ENCODE measurements around the gene CLDND2. TPM values are rescaled to one million over a fixed set of nuclear protein-coding genes. Genes with fewer than 3 reads are reported as not detected.
"Not testable (repeated sequence)": the region's sequence is repeated elsewhere in the genome, so short reads cannot be mapped to it uniquely, and the experiment has no call there.

CLDND2 gene
- total and polyA plus RNA-seq, 2 of the 8 experiments (the other 6 are each of a cell fraction or from before 2014, with no cell fraction given) = 0.21 to 0.56 TPM

DNA sequence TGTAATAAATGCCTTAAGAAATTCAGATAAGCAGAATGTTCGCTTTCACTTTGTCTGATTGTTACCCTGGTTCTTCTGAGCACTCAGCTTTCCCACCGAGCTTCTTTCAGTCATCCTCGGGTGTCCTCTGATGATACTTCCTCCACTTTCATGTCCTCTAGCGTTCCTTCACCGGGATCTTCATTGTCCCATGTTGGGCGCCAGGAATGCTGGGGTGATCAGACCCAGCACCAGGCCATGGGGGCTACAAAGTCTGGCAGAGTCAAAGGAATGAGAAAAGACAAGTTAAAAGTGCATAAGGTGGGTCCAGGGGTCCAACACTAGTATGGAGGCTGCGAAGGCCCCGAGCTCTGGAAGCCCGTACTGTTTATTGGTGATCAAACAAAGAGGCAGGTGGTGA lies 33.3 kb upstream of the CLDND2 start (continued):
- TF ChIP-seq, protein P1, sequence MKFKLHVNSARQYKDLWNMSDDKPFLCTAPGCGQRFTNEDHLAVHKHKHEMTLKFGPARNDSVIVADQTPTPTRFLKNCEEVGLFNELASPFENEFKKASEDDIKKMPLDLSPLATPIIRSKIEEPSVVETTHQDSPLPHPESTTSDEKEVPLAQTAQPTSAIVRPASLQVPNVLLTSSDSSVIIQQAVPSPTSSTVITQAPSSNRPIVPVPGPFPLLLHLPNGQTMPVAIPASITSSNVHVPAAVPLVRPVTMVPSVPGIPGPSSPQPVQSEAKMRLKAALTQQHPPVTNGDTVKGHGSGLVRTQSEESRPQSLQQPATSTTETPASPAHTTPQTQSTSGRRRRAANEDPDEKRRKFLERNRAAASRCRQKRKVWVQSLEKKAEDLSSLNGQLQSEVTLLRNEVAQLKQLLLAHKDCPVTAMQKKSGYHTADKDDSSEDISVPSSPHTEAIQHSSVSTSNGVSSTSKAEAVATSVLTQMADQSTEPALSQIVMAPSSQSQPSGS (IDR thresholded peaks at IDR 0.05; ENCODE audit: low read length) = no peak
- TF ChIP-seq POU5F1 (IDR thresholded peaks at IDR 0.05; ENCODE audit: low read depth, low read length) = no peak
- no peak for TF ChIP-seq POLR2A (IDR thresholded peaks at IDR 0.05; ENCODE audit: control extremely low read depth in 1 of 2, low read depth in 2 of 2, low read length in 2 of 2)
- no peak for TF ChIP-seq TBP (IDR thresholded peaks at IDR 0.05; ENCODE audit: low read depth, low read length)
- no peak for TF ChIP-seq CREB1 (IDR thresholded peaks at IDR 0.05)
- no peak for TF ChIP-seq TEAD4 (IDR thresholded peaks at IDR 0.05; ENCODE audit: low read depth, low read length)

DNA sequence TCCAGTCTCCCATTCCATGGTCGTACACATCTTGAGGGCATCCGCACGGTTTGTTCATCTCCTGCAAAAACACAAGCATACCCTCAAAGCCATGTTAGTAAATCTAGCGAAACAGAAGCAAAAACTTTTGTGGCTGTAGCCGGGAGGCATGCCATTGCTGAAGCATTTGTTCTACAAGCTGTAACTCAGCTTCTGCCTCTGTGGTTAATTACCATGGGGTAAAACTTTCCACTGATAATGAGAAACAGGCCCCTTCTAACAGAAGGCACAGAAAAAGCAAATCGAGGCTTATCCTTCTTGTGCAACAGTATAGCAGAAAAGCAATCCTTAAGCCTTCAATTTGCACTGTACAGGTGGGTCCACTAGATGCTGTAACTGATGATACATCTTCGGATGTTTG lies 31.1 kb upstream of the CLDND2 start:
- H3K4me3 ChIP-seq (ENCODE audit: extremely low read depth in 1 of 4, insufficient read depth in 2 of 4, low read depth in 3 of 4, low read length in 4 of 4); H2BK20ac ChIP-seq (ENCODE audit: low read length); DNase-seq (ENCODE audit: low read depth in 1 of 2, low spot score in 2 of 2); H3K79me2 ChIP-seq (ENCODE audit: control insufficient read depth in 1 of 2, insufficient read depth in 2 of 2, low read length in 2 of 2); H3K18ac ChIP-seq (ENCODE audit: extremely low read depth, low read length); H3K36me3 ChIP-seq (ENCODE audit: control insufficient read depth in 2 of 4, insufficient read depth in 4 of 4, low read length in 3 of 4); H2BK120ac ChIP-seq (replicated peaks; ENCODE audit: low read depth, low read length); H3K4ac ChIP-seq (replicated peaks; ENCODE audit: insufficient read length, low read depth, low read length); H3K4me1 ChIP-seq (replicated peaks in 1 of 4; ENCODE audit: control insufficient read depth in 3 of 4, insufficient read depth in 4 of 4, low read length in 3 of 4); H3K14ac ChIP-seq (ENCODE audit: insufficient read length); H3K27me3 ChIP-seq (replicated peaks in 1 of 4; ENCODE audit: control insufficient read depth in 3 of 4, extremely low read depth in 1 of 4, insufficient read depth in 3 of 4, low read length in 3 of 4); H3K23me2 ChIP-seq (ENCODE audit: low read depth, low read length); H3K56ac ChIP-seq (replicated peaks; ENCODE audit: insufficient read length, low read depth, low read length); H2AK5ac ChIP-seq (ENCODE audit: low read depth, low read length); H3K9ac ChIP-seq (replicated peaks in 1 of 4; ENCODE audit: extremely low read depth in 1 of 4, low read depth in 3 of 4, low read length in 3 of 4); FAIRE-seq; H2BK5ac ChIP-seq (ENCODE audit: low read depth, low read length); H4K5ac ChIP-seq (ENCODE audit: insufficient read length, low read depth, low read length); H4K8ac ChIP-seq (ENCODE audit: extremely low read depth, insufficient read depth, low read length); H2BK15ac ChIP-seq (ENCODE audit: low read length); H3K79me1 ChIP-seq (ENCODE audit: low read depth, low read length); H2BK12ac ChIP-seq (ENCODE audit: low read depth, low read length); H3K4me2 ChIP-seq (ENCODE audit: insufficient read depth in 1 of 2, low read depth in 2 of 2, low read length in 2 of 2); H4K91ac ChIP-seq (replicated peaks; ENCODE audit: insufficient read length, low read length); H2AFZ ChIP-seq (ENCODE audit: low read length); H3K27ac ChIP-seq (ENCODE audit: low read depth, low read length); H4K20me1 ChIP-seq (replicated peaks in 1 of 2; ENCODE audit: control insufficient read depth in 1 of 2, insufficient read depth in 2 of 2, low read length in 2 of 2); H3K23ac ChIP-seq (ENCODE audit: insufficient read length): not testable (repeated sequence)
- POLR2A ChIA-PET (ENCODE audit: partially characterized antibody) = interaction anchor here (0.8 kb wide), 1 partner anchor 18 kb away, joined by 4 read pairs; no protein-coding TSS in a partner anchor
- WGBS, 2 experiments (ENCODE audit: extremely low coverage in 1 of 2, insufficient coverage in 1 of 2, insufficient read length in 1 of 2, insufficient replicate concordance in 2 of 2, low coverage in 1 of 2, low lambda C conversion rate in 2 of 2, missing lambda C conversion rate in 1 of 2) = 78% methylated on average over 7 of the region's 7 CpGs; no CpG with 5 or more reads in 1 of the 2 experiments
- H3K9me3 ChIP-seq (ENCODE audit: insufficient read depth in 2 of 2, low read depth in 1 of 2, low read length in 1 of 2) = peaks cover 23 to 24% of the 10 kb centered on the region in 2 experiments
- CTCF ChIA-PET (ENCODE audit: partially characterized antibody) = interaction anchor here (1.4 to 7.0 kb wide), 6 partner anchors 9 to 72 kb away, joined by 4 to 74 read pairs (median 18); partner anchors contain the start of gene ETFB

All from H1 (cell line).